Gastroesophageal sphincter (tissue), 3 donors: ENCODE data around the gene PSME1.

Source experiments
- CTCF ChIP-seq, 4 experiments: fragments of 200-600 bp in 2 of 4; fragments of 450-650 bp in 2 of 4; sonication (generic) in 1 of 4; IDR thresholded peaks; one replicate each; pipeline ENCODE4 v1.5.1; 2017 to 2019; ENCODE audit warnings: antibody characterized with exemption in 4 of 4, mild to moderate bottlenecking in 2 of 4, moderate library complexity in 2 of 4
- EP300 ChIP-seq: sonication (generic); formaldehyde crosslinking; IDR thresholded peaks from one replicate; pipeline ENCODE4 v1.6.1; 2017; ENCODE audit warnings: antibody characterized with exemption, mild to moderate bottlenecking
- POLR2AphosphoS5 ChIP-seq: sonication (generic); formaldehyde crosslinking; IDR thresholded peaks from one replicate; pipeline ENCODE4 v1.6.1; 2017; ENCODE audit warnings: antibody characterized with exemption

GRCh38 chr14:24139272-24139934 is 3.4 kb downstream of the PSME1 start:
- TF ChIP-seq CTCF (IDR thresholded peaks at IDR 0.05) = no peak
- no peak for TF ChIP-seq EP300
- no peak for TF ChIP-seq POLR2AphosphoS5
